ENCODE results near the gene ATP8B3.

The ATP8B3 gene

GRCh38 chr19:1849132-1849474 is 37.0 kb upstream of the ATP8B3 start:
- no peak for TF ChIP-seq EP300 (IDR thresholded peaks at IDR 0.05; ENCODE audit: borderline replicate concordance)
- TF ChIP-seq USF1 (IDR thresholded peaks at IDR 0.05): no peak
- TF ChIP-seq TEAD4 (IDR thresholded peaks at IDR 0.05): no peak
- TF ChIP-seq EGR1 (IDR thresholded peaks at IDR 0.05): no peak
- TF ChIP-seq MAX (IDR thresholded peaks at IDR 0.05): no peak
- TF ChIP-seq TAF1 (IDR thresholded peaks at IDR 0.05; ENCODE audit: low read depth): no peak
- no peak for TF ChIP-seq CEBPB (IDR thresholded peaks at IDR 0.05)
- no peak for TF ChIP-seq ZBTB7A (IDR thresholded peaks at IDR 0.05; ENCODE audit: low read depth)
- TF ChIP-seq TCF12 (IDR thresholded peaks at IDR 0.05; ENCODE audit: low read depth): no peak

GRCh38 chr19:1848399-1849131 is 36.5 kb upstream of the ATP8B3 start, which contains the start of gene REXO1:
Gene REXO1 (minus strand): TSS chr19:1848483. CDS start chr19:1848358, 125 bp downstream.
- TF ChIP-seq NFIC (IDR thresholded peaks at IDR 0.05) (no peak), ZBTB7A (IDR thresholded peaks at IDR 0.05; ENCODE audit: low read depth) (no peak), FOXM1 (IDR thresholded peaks at IDR 0.05; ENCODE audit: borderline replicate concordance, low read depth) (no peak), YY1 (IDR thresholded peaks at IDR 0.05; ENCODE audit: low read depth) (peak; percentile 93), REST (IDR thresholded peaks at IDR 0.05; ENCODE audit: low read depth) (no peak), USF1 (IDR thresholded peaks at IDR 0.05) (no peak), TEAD4 (IDR thresholded peaks at IDR 0.05) (no peak), MAX (IDR thresholded peaks at IDR 0.05) (no peak), TCF12 (IDR thresholded peaks at IDR 0.05; ENCODE audit: low read depth) (no peak), EGR1 (IDR thresholded peaks at IDR 0.05) (no peak), RAD21 (IDR thresholded peaks at IDR 0.05; ENCODE audit: low read depth) (peak; percentile 25), CEBPB (IDR thresholded peaks at IDR 0.05) (no peak), CREB1 (IDR thresholded peaks at IDR 0.05; ENCODE audit: low read depth) (no peak), TAF1 (IDR thresholded peaks at IDR 0.05; ENCODE audit: low read depth) (peak; percentile 83), EP300 (IDR thresholded peaks at IDR 0.05; ENCODE audit: borderline replicate concordance) (no peak)

GRCh38 chr19:1847684-1848398 is 35.8 kb upstream of the ATP8B3 start:
- TF ChIP-seq EP300 (IDR thresholded peaks at IDR 0.05; ENCODE audit: borderline replicate concordance) (no peak), NFIC (IDR thresholded peaks at IDR 0.05) (no peak), CEBPB (IDR thresholded peaks at IDR 0.05) (no peak)

GRCh38 chr19:1847348-1847683 is 35.2 kb upstream of the ATP8B3 start:
- no peak for TF ChIP-seq EGR1 (IDR thresholded peaks at IDR 0.05)

GRCh38 chr19:1846517-1847204 is 34.6 kb upstream of the ATP8B3 start:
- TF ChIP-seq CEBPB (IDR thresholded peaks at IDR 0.05) (no peak), TCF12 (IDR thresholded peaks at IDR 0.05; ENCODE audit: low read depth) (no peak), ZBTB7A (IDR thresholded peaks at IDR 0.05; ENCODE audit: low read depth) (no peak), EP300 (IDR thresholded peaks at IDR 0.05; ENCODE audit: borderline replicate concordance) (no peak), YY1 (IDR thresholded peaks at IDR 0.05; ENCODE audit: low read depth) (no peak), USF1 (IDR thresholded peaks at IDR 0.05) (no peak), TAF1 (IDR thresholded peaks at IDR 0.05; ENCODE audit: low read depth) (no peak), TEAD4 (IDR thresholded peaks at IDR 0.05) (no peak), RAD21 (IDR thresholded peaks at IDR 0.05; ENCODE audit: low read depth) (no peak), REST (IDR thresholded peaks at IDR 0.05; ENCODE audit: low read depth) (no peak), MAX (IDR thresholded peaks at IDR 0.05) (no peak), CREB1 (IDR thresholded peaks at IDR 0.05; ENCODE audit: low read depth) (no peak), EGR1 (IDR thresholded peaks at IDR 0.05) (no peak), FOXM1 (IDR thresholded peaks at IDR 0.05; ENCODE audit: borderline replicate concordance, low read depth) (no peak), NFIC (IDR thresholded peaks at IDR 0.05) (no peak)

Measured in Ishikawa (cell line).